GM19043 (cell line): ENCODE results near the gene CTTN.
"Not testable (repeated sequence)": the region's sequence is repeated elsewhere in the genome, so short reads cannot be mapped to it uniquely, and the experiment has no call there.

Experiments used
- ATAC-seq: cut with Tn5 transposase; IDR thresholded peaks from one replicate; pipeline ENCODE4 v1.9.1; 2021; ENCODE audit warnings: low read depth; ENCODE audit not compliant: unreplicated experiment

Gene CTTN

DNA sequence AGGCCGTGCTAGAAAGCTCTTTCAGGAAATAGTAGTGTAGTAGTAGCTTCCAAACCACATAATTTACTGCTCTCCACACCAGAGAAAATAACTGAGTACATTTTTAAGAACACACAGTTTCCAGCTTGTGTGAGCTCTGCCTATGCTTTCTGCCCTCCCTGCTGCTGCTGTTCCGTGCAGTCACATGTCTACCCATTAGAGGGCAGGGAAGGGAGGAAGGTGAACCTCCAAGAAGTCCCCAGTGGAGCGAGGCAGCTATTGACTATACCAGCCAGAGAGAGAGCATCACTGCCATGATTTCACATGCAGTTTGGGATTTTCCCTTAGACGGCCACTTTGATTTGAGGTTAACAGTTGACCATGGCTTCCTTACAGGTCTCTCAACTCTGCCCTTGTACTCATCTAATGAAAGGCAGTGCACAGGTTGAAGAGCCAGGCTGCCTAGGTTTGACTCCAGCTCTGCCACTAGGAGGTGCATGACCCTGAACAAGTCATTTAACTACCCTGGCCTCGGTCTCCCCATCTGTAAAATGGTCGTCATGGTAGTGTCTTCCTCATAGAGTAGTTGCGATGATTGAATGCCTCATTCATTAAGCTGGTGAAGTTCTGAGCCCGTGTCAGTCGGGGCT lies 19.7 kb upstream of the CTTN start:
- ATAC-seq, result no peak

- no peak for ATAC-seq
Observed at GRCh38 chr11:70381350-70381749, 17.0 kb upstream of the CTTN start.

DNA sequence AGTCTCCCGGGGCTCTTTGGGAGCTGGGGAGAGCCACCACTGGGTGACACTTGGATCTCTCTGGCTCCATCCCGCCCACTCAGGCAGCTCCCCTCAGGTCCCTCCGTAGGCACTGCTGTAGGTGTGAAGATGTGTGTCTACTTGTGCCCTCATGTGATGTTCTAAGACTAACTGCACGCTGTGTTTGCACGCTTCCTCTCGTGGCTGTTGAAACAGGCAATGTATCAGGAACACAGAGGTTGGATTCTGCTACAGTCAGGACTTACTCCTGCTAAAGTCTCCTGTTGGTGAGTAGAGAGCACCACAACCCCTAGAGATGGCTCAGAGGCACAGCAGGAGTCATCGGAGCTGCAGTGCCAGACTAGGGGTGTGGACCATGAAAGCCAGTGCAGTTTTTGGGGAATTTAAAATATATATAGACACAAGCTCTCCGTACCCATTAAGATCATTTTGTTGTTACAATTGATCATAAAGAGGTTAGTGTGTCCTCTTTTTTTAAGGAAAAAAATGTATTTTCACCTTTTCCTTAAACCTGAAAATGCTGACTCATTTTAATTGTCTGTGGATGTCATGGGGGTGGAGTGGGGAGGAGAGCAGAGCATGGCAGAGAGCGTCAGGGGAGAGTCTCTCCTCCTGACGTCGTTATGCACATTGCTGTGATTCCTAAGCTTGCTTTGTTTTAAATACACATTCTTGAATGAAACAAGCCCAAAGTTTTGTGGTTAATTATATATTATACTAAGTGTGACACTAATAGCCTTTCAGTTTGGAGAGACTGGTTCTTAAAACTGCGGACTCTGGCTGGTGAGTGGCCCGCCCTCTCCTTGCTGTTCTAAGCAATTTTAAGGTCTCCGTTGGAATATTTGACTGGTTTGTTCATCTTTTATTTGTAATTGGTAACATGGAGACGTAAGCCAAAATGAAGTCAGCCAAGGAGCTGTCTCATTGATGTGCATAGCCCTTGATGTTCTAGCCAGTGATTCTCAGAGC lies 16.2 kb upstream of the CTTN start:
- no peak for ATAC-seq

GRCh38 chr11:70383664-70384565 lies 14.4 kb upstream of the CTTN start:
- ATAC-seq, result no peak

DNA sequence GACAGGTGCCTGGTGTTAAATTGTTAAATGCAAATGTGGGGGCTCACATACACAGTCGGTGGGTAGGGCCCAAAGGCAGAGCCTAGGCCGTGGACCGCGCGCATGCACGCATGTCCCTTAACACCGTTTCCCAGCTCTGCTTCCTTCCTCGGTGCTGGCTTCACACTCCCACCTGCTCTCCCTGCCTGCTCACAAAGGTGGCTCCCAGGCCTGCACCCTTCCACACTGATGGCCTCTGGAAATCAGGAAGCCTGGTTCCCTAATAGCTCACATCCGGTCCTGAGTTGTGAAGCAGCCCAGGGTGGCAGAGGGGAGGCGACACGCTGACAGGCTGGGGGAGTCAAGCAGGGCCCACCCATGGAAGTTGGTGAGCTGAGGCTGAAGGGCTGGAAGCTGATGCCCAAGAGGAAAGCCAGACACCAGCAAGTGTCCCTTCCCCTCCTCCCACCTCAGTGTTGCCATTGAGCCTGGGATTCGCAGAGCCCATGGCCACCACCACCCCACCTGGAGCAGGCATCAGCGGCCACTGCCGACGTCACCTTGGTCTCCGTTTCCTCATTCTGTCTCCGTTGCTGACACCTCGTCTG lies 13.7 kb upstream of the CTTN start:
- no peak for ATAC-seq

DNA sequence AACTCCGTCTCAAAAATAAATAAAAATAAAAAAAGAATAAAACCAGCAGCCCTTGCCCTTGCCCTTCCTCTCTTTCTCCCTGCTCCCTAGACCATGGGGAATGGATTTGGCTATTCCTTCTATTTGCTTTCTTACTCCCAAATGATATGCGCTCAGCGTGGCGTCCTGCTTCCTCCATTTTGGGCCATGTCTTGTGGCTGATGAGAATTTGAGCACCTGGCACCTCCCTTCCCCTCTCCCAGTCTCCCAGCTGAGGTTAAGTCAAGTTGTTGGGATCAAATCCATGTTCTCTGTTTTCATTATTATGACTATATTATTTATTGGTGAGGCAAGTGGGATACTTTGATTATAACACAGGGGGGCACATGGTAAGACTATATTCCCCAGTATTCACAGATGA lies 10.8 kb upstream of the CTTN start:
- ATAC-seq, result no peak

- ATAC-seq, result no peak
Observed at GRCh38 chr11:70389201-70389600, 9.1 kb upstream of the CTTN start.

DNA sequence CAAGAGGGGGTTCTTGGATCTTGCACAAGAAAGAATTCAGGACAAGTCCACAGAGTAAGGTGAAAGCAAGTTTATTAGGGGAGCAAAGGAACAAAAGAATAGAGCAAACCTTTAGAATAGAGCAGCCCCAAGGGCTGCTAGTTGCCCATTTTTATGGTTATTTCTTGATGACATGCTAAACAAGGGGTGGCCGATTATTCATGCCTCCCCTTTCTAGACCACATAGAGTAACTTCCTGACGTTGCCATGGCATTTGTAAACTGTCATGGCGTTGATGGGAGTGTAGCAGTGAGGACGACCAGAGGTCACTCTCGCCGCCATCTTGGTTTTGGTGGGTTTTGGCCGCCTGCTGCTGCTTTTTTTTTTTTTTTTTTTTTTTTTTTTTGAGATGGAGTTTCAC lies 7.4 kb upstream of the CTTN start:
- ATAC-seq, result not testable (repeated sequence)

- ATAC-seq, result no peak
Observed at GRCh38 chr11:70394211-70394950, 3.9 kb upstream of the CTTN start.

DNA sequence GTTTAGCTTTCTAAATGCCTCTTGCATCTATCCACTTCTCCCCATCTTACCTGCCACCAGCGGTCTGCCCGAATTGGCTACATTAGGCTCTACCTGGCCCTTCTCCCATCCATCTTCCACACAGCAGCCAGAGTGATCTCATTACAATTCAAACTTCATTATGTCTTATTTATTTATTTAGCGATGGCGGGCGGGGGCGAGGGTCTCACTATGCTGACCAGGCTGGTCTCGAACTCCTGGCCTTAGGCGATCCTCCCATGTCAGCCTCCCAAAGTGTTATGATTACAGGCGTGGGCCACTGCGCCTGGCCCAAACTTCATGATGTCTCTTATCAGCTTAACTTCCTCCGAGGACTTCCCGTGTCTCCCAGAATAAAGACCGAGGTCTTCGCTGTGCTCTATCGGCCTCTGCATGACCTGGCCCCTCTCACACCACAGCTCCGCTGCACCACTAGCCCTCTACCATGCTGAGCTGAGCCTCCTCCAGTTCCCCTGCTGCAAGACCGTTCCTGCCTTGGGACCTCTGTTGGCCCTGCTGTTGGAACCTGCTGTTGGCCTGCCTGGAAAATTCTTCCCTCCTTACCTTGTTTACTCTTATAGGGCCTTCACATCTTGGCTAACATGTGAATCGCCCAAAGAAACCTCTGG lies 870 bp upstream of the CTTN start:
- ATAC-seq, result no peak

DNA sequence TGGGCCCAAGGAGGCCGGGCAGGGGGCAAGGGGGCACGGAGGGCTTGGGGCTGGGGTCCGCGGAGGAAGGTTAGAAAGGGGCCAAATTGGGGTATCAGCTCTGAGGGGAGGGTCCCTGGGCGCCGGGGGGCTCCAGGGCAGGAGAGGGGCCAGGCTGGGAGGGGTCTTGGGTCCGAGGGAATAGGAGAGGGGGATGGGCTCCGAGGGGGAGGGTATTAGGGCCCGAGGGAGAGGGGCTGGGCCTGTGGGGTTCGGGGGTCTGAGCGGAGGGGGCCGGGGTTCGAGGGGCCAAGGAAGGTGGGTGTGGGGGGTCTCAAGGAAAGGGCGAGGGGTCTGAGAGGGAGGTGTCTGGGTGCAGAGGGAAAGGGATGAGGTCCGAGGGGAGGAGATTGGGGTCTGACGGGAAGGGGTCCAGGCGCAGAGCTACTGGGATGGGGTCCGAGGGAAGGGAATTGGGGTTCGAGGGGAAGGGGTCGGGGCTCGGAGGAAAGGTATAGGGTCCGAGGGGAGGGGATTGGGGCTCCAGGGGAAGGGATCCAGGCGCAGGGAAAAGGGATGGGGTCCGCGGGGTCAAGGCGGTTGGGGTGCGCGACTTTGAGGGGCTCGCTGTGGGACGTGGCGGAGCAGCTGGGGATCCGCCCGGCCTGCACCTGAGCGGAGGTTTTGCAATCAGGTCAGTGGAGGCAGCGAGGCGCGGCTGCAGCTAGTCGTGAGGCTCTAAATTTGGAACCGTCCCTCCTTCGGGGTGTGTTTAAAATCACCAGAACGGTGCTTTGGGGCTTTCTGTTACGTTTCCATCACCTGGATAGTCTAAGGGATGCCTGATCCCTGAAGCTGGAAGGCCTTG lies 728 bp downstream of the CTTN start:
- ATAC-seq, result no peak

DNA sequence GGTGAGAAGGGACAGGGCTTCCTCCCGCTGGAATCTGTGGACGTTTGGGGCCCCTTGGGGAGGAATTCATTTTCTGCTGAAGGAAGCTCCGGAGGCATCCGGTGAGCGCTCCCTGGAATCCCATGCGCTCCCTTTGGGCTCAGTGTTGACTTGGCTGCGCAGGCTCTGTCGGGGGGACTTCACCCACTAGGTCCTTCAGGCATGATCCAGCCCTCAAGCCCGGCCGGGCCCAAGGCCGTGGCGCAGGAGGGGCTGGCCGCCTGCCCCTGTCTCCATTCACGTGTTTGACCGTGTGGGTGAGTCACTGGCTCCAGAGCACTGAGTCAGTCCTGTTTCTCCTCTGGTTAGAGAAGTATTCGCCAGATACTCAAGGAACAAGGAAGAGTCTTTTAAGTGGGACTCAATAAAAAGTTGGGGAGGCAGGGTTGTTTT lies 1.4 kb downstream of the CTTN start:
- ATAC-seq, result no peak

- ATAC-seq, result no peak
Observed at GRCh38 chr11:70400643-70401042, 2.3 kb downstream of the CTTN start.

- ATAC-seq, result no peak
Observed at GRCh38 chr11:70402016-70402415, 3.7 kb downstream of the CTTN start.

DNA sequence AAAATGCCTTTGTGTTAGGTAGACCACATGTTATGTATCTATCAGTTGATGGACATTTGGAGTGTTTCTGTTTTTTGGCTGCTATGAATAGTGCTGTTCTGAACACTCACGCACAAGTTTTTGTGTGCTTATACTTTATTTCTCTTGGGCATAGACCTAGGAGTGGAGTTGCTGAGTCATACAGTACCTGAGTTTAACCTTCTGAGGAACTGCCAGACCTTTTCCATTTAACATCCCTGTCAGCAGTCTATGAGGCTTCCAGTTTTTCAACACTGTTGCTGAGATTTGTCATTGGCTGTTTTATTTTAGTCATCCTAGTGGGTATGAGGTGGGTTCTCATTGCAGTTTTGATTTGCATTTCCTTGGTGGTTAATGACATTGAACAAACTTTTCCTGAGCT lies 4.4 kb downstream of the CTTN start:
- no peak for ATAC-seq

GRCh38 chr11:70404244-70404643 lies 5.9 kb downstream of the CTTN start:
- no peak for ATAC-seq

- ATAC-seq, result no peak
Observed at GRCh38 chr11:70405679-70406395, 7.5 kb downstream of the CTTN start.

DNA sequence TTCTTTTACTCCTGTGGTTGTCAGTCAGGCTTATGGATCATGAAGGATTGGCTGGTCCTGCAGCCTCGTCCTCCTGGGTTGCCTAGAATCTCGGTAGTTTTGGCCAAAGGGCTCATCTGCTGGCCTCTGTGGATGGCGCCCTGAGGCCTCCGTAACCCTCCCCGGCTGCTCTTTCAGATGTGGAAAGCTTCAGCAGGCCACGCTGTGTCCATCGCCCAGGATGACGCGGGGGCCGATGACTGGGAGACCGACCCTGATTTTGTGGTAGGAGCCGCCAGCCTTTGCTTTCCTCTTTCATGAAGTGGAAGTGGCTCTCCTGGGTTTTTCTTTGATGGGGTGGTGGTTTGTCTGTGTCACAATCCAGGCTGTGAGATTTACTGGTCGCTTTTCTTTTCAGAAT lies 8.8 kb downstream of the CTTN start:
- no peak for ATAC-seq
